Choroid plexus epithelial cell (primary cell): ENCODE data around the gene OXCT2.
"Not testable (repeated sequence)": the region's sequence is repeated elsewhere in the genome, so short reads cannot be mapped to it uniquely, and the experiment has no call there.

Experiments
- DNase-seq: peaks from one replicate; pipeline ENCODE4 v3.0.0-alpha.2; 2010; ENCODE audit warnings: low read depth
- H3K4me3 ChIP-seq: 2 replicates; pipeline ENCODE4 v1.5.1; 2011; ENCODE audit warnings: low read depth, mild to moderate bottlenecking, control low read depth, low read length, moderate library complexity
- CTCF ChIP-seq: conservative IDR thresholded peaks from 2 replicates; pipeline ENCODE4 v1.5.1; 2011; ENCODE audit warnings: low read depth, mild to moderate bottlenecking, control low read depth, inconsistent platforms, low read length, moderate library complexity

Gene OXCT2

GRCh38 chr1:39791838-39792237, 20.7 kb upstream of the OXCT2 start:
- no peak for TF ChIP-seq CTCF
- no peak for DNase-seq
- H3K4me3 ChIP-seq, result no peak overlapping the region

- DNase-seq, result no peak
- no peak for TF ChIP-seq CTCF
- no peak overlapping the region for H3K4me3 ChIP-seq
These were observed 18.5 kb upstream of the OXCT2 start for GRCh38 chr1:39789571-39790110.

- DNase-seq, result no peak
- peak within 1 kb of the TSS; percentile 29 for H3K4me3 ChIP-seq
These were observed 17.8 kb upstream of the OXCT2 start, which contains the start of gene BMP8B for GRCh38 chr1:39788758-39789570. BMP8B (minus strand) TSS chr1:39788865; CDS start chr1:39788485, 380 bp downstream.

GRCh38 chr1:39788426-39788757, 17.2 kb upstream of the OXCT2 start:
- no peak for DNase-seq
- no peak for TF ChIP-seq CTCF
- H3K4me3 ChIP-seq, result peak overlapping the region; percentile 29

More at GRCh38 chr1:39788758-39789570, 17.8 kb upstream of the OXCT2 start, which contains the start of gene BMP8B:
- TF ChIP-seq CTCF, result no peak

GRCh38 chr1:39787964-39788363, 16.8 kb upstream of the OXCT2 start:
- H3K4me3 ChIP-seq, DNase-seq: not testable (repeated sequence)

GRCh38 chr1:39787468-39787867, 16.3 kb upstream of the OXCT2 start:
- no peak for TF ChIP-seq CTCF
- no peak for DNase-seq
- H3K4me3 ChIP-seq, result no peak overlapping the region

GRCh38 chr1:39787108-39787375, 15.9 kb upstream of the OXCT2 start:
- DNase-seq, H3K4me3 ChIP-seq: not testable (repeated sequence)

GRCh38 chr1:39786303-39787107, 15.4 kb upstream of the OXCT2 start:
- DNase-seq, H3K4me3 ChIP-seq: not testable (repeated sequence)

- DNase-seq, H3K4me3 ChIP-seq: not testable (repeated sequence)
These were observed 11.5 kb upstream of the OXCT2 start for GRCh38 chr1:39782685-39783084.
